Smooth muscle cell of the umbilical artery (primary cell): ENCODE measurements around the gene CTNNBIP1. TPM values are rescaled to one million over a fixed set of nuclear protein-coding genes. Genes with fewer than 3 reads are reported as not detected.

Source experiments
- total RNA-seq: library from RNA; depleted of rRNA; stranded (reverse); fragments of >200 nt; gene quantifications from 2 replicates; pipeline ENCODE4 v1.2.3, GENCODE V29; 2014

CTNNBIP1 gene, protein sequence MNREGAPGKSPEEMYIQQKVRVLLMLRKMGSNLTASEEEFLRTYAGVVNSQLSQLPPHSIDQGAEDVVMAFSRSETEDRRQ
- 22.3 and 33.9 TPM in 2 replicates for total RNA-seq

DNA sequence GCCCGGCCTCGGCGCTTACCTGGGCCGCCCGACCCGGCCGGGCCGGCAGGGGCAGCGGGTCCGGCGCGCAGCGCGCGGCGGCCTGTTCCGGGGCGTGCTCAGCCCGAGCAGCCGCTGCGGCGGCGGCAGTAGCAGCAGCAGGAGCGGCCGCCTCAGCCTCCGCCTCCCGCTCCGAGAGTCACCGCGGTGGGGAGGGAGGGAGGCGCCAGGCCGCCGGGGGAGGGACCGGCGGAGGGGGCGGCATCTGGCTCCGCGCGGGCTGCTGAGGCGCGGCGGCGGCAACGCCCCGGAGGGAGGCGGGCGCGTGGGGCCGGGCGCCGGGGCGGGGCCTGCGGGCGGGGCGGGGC is at the start of gene CTNNBIP1:
CTNNBIP1 (minus strand) TSS at position 194 of the 347 bp plus-strand sequence. CDS start 38,205 bp downstream, outside the sequence.

DNA sequence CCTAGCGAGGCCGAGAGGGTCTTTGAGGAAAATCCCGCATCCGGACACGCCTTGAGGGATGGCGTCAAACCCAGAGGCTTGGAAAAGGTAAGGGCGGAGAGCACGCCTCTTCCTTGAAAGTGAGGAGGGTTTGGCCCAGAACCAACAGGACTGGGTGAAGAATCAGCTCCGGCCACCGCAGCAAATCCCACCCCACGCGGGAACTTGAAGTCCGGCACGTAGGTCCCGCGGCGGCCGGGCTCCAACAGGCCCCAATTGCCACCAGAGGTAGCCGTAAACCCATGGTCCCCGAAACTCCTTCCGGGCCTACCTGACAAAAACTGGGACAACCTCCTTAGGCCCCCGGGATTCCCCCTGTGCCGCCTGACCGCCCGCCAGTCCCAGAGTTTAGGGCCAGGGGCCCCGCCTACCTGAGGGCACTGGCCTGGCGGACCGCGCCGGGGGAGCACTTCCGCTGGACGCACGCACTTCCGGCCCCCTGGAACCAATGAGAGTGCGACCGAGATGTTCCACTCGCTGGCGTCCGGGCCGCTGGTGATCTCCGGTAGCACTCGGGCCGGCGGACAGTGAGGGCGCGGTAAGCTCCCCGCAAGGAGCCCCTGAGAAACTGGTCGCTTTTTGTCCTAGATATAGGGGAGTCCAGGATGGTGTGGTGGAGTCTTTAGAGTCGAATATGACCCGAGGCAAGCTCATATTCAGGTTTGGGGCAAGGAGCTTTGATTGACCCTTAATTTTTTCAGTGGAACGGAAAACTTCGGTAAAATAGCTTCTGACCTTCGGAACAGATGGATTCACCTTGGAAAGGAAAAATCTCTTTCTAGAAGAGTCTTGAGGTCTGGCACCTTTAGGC is 33.1 kb upstream of the CTNNBIP1 start, which contains the start of the genes LZIC and NMNAT1:
LZIC (minus strand) TSS at position 453 of the 850 bp plus-strand sequence. CDS start 6,772 bp downstream, outside the sequence.
NMNAT1 (plus strand) TSS at position 537 of the 850 bp plus-strand sequence. CDS start 28,599 bp downstream, outside the sequence.

DNA sequence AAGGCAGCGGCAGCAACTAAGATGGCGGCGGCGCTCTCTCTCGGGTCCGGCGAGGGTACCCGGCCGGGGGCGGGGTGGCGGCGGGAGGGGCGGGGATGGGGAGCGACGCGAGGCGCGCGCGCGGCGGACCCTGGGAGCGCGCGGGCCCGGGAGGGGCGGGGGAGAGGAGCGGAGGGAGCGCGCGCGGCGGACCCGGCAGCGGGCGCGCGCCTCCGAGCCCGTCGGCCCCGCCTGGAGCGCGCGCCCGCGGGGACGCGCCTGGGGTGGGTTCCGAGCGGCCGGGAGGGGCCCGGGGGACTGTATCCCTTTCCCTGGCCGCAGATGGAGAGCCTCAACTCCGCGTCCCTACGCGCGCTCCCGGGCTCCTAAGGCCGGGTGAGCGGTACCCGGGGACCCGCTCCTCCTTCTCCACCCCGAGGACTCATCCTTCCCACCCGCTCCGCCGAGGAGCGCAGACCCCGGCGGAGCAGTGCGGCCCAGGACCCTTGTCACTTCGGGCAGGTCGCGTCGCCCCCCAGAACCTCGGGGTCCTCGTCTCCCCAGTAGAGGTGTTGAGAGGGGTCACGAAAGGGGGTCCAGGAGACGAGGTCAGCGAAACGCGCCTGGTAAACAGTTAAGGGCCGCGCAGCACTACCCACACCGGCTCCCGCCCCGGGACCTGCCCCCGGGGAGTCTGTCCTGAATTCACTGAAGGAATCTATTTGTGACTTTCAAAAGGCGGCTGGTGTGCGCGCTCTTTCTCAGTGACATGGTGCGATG is 85.9 kb downstream of the CTNNBIP1 start, which contains the start of gene CLSTN1:
CLSTN1 (minus strand) TSS at position 23 of the 759 bp plus-strand sequence. CDS start 232 bp downstream, outside the sequence.

Other genes starting within 250 kb of the CTNNBIP1 start
- 167 and 210 TPM in 2 replicates for gene CLSTN1, start 86.3 kb downstream of the CTNNBIP1 start, total RNA-seq
- 41.0 and 41.9 TPM in 2 replicates for gene LZIC, start 33.1 kb upstream of the CTNNBIP1 start, total RNA-seq
- 17.5 and 21.6 TPM in 2 replicates for gene NMNAT1, start 33.2 kb upstream of the CTNNBIP1 start, total RNA-seq
- gene RBP7, start 87.0 kb upstream of the CTNNBIP1 start, total RNA-seq: not detected in 2 replicates
- 28.2 and 46.7 TPM in 2 replicates for gene UBE4B, start 122.7 kb upstream of the CTNNBIP1 start, total RNA-seq